Measurements from ENCODE around the gene DNAJA3.

DNAJA3 gene

DNA sequence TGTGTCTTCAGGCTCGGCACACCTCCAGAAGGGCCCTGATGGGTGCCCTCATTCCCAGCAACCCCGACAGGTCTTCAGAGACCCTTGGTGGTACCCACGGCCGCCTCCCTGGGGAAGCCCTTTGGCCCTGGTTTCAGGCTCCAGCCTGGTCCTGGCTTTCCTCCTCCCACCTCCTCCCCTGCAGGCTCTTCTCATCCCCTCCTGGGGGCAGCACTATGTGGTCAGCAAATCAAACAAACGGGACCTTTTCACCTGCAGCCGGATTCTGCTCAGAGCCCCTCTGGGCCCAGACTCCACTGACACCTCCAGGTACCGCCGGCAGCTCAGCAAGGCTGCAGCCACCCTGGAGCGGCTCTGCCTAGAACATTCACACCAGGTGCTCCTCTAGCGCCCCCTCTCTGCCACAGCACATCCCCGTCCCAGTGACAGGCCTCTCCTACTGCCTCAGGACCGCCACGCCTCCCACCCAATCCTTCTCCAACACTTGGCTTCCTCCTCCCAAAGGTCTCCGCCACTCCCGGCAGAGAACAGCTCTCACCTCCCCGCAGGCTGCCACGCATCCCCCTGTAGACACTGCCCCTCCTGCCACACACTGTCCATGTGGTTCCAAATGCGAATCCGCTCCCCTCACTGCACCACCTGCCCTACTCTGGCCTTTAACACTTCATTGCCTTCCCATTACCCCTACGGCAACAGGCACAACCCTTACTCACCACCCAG, 21.3 kb upstream of the DNAJA3 start:
- no peak overlapping the region for H3K4me3 ChIP-seq (ENCODE audit: low read depth, low read length)
- ChIA-PET CTCF (interaction anchor here (0.6 to 9.3 kb wide), 30 partner anchors 10 to 552 kb away, joined by 3 to 389 read pairs (median 6); partner anchors contain the start of genes CORO7, PAM16, TFAP4 and VASN), POLR2A (no interaction called here)
- TF ChIP-seq, protein P1, sequence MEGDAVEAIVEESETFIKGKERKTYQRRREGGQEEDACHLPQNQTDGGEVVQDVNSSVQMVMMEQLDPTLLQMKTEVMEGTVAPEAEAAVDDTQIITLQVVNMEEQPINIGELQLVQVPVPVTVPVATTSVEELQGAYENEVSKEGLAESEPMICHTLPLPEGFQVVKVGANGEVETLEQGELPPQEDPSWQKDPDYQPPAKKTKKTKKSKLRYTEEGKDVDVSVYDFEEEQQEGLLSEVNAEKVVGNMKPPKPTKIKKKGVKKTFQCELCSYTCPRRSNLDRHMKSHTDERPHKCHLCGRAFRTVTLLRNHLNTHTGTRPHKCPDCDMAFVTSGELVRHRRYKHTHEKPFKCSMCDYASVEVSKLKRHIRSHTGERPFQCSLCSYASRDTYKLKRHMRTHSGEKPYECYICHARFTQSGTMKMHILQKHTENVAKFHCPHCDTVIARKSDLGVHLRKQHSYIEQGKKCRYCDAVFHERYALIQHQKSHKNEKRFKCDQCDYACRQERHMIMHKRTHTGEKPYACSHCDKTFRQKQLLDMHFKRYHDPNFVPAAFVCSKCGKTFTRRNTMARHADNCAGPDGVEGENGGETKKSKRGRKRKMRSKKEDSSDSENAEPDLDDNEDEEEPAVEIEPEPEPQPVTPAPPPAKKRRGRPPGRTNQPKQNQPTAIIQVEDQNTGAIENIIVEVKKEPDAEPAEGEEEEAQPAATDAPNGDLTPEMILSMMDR (IDR thresholded peaks at IDR 0.05; ENCODE audit: insufficient read depth, low read length, missing control alignments) = peak; percentile 74
- DNase-seq (ENCODE audit: low read depth, low spot score) = no peak

DNA sequence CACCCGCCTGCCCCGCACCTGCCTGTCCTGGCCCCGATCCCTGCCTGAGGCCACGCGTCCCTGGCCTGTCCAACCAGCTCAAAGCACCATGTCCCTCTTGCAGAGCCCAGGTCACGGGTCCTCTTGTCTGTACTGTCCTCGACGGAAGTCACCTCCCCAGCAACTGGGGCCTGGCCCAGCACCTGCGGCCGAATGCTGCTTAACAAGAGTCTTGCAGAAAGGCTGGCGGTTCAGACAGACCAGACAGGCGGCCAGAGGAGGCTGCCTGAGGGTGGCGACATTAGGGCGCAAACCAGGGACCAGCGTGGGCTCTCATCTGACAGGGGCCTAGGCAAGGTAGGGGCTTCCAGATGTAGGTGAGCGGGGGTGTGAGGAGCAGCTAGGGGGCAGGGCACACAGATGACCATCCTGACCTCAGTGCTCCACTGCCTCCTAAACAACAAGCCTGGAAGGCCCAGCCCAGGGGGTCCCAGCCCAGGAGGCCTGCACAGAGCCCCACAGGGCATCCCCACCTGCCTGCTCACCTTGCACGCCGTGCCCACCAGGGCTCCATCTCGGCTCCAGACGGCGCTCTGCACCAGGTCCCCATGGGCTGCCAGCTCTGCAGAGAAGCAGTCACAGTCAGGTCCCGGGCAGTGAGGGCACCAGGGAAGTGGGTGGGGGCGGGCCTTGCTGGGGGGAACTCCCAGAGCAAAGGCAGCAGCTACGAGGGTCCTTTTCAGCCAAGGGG, 20.5 kb upstream of the DNAJA3 start:
- ChIA-PET POLR2A (no interaction called here), CTCF (interaction anchor here (0.9 to 9.3 kb wide), 21 partner anchors 10 to 551 kb away, joined by 3 to 389 read pairs (median 10); partner anchors contain the start of genes CORO7, PAM16 and VASN)
- TF ChIP-seq, protein P1 (IDR thresholded peaks at IDR 0.05; ENCODE audit: insufficient read depth, low read length, missing control alignments) = no peak
- DNase-seq (ENCODE audit: low read depth, low spot score) = no peak
- H3K4me3 ChIP-seq (ENCODE audit: low read depth, low read length) = no peak overlapping the region

DNA sequence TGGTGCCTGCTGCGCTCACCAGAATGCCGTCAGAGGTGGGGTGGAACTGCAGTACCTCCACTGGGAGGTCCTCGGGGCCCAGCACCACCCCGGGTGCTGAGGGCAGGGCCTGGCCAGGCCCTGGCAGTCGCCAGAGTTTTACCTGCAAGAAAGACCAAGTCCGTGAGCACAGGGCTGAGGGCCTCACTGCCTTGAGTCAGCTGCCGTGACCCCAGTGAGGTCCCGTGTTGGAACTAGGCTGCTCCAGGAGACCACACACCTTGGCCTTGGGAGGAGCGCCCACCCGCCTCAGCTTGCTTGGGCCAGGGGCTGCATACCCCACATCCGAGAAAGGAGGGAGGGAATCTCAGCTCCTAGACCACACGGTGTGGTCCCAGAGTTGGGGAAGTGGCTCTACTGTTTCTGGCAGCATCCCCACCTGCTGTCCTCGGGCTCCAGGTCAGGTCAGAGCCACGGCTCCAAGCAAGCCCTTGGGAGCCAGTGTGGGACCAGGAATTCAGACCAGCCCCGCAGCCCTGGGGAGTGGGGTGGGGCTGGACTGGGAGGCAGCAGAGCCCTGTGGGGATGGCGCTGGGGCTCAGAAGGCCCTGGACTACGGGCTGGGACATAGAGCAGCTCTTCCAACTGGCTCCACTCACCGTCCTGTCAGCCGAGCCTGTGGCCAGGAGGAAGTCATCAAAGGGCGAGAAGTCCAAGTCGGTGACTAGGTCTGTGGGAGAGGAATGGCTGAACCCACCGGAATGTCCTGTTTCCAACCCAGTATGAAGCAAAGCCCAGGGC, 17.9 kb upstream of the DNAJA3 start:
- CTCF ChIA-PET = interaction anchor here (1.0 to 9.3 kb wide), 4 partner anchors 24 to 98 kb away, joined by 4 to 389 read pairs (median 31); no protein-coding TSS in a partner anchor
- DNase-seq (ENCODE audit: low read depth, low spot score) = no peak
- no peak overlapping the region for H3K4me3 ChIP-seq (ENCODE audit: low read depth, low read length)
- TF ChIP-seq, protein P1 (IDR thresholded peaks at IDR 0.05; ENCODE audit: insufficient read depth, low read length, missing control alignments) = no peak
- POLR2A ChIA-PET = no interaction called here

DNA sequence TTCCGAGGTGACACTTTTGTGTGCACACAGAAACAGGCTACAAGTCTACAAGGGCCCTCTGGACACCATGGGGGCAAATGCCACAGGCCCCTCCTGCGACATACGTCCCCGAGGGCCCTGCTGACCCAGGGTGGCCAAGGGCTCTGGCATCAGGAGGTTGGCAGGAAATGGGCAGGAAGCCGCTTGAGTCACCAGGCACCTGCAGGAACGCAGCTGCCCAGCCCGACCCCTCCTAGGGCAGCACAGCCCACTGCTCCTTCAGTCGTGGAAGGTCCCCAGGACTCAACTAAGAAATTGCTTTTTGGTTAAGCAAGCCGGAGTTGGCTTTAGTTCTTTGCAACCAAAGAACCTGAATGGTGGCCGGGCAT, 17.4 kb upstream of the DNAJA3 start:
- no peak for DNase-seq (ENCODE audit: low read depth, low spot score)
- ChIA-PET CTCF (interaction anchor here (1.2 to 9.3 kb wide), 5 partner anchors 24 to 177 kb away, joined by 3 to 389 read pairs (median 4); no protein-coding TSS in a partner anchor), POLR2A (no interaction called here)
- H3K4me3 ChIP-seq (ENCODE audit: low read depth, low read length) = no peak overlapping the region
- TF ChIP-seq, protein P1 (IDR thresholded peaks at IDR 0.05; ENCODE audit: insufficient read depth, low read length, missing control alignments) = no peak

DNA sequence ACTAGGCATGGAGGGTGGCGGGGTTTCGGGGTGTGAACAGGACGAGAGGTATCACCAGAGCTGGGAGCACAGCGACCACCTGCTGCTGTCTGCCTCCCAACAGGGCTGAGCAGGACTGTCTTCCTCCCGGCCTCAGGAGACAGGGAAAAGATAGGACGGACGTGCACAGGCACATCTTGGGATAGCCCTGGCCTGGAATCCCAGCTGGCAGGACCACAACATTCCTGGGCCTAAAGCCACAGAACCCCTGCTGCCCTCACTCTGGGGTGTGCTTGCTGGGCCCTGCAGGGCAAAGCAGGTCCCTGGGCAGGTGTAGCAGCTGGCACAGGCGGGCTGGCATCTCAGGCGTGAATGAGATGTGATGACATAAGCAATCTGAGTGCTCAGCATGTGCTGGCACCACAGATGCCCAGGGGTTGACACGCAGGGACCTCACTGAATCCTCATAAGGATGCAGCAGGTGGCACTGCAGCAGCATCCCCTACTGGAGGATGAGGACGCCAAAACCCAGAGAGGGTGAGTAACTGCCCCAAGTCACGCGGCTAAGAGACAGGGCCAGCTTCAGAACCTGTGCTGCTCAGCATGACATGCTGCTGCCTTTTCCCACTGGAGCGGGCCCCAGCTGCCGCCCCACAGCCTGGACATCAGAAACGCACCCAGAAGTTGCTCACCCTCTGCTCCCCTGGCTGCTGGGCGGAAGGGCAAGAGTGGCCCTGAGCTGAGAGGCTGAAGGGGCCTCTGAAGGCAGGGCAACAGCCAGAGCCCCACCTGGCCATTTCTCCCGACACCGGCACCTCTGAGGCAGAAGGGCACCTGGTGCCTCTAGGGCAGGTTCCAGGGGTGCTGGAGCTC, 16.4 kb upstream of the DNAJA3 start:
- ChIA-PET POLR2A (no interaction called here), CTCF (interaction anchor here (0.6 to 12.3 kb wide), 15 partner anchors 7 to 209 kb away, joined by 3 to 218 read pairs (median 4); no protein-coding TSS in a partner anchor)
- H3K4me3 ChIP-seq (ENCODE audit: low read depth, low read length) = no peak overlapping the region
- TF ChIP-seq, protein P1 (IDR thresholded peaks at IDR 0.05; ENCODE audit: insufficient read depth, low read length, missing control alignments) = no peak
- DNase-seq (ENCODE audit: low read depth, low spot score) = no peak

Data from AG04449 (cell line).